HG03039 (cell line): ENCODE measurements around the gene SUGCT.
"Not testable (repeated sequence)": the region's sequence is repeated elsewhere in the genome, so short reads cannot be mapped to it uniquely, and the experiment has no call there.

Experiments used
- ATAC-seq: cut with Tn5 transposase; IDR thresholded peaks from one replicate; pipeline ENCODE4 v1.9.1; 2021; ENCODE audit warnings: mild to moderate bottlenecking, moderate library complexity; ENCODE audit not compliant: unreplicated experiment

SUGCT gene

GRCh38 chr7:40393660-40394059 lies 258.9 kb downstream of the SUGCT start:
- no peak for ATAC-seq

GRCh38 chr7:40394400-40394799 lies 259.6 kb downstream of the SUGCT start:
- ATAC-seq = no peak

GRCh38 chr7:40400525-40400924 lies 265.7 kb downstream of the SUGCT start:
- ATAC-seq = no peak

GRCh38 chr7:40401406-40401805 lies 266.6 kb downstream of the SUGCT start:
- no peak for ATAC-seq

GRCh38 chr7:40402661-40403060 lies 267.9 kb downstream of the SUGCT start:
- ATAC-seq = no peak

- no peak for ATAC-seq
These were observed 269.1 kb downstream of the SUGCT start for GRCh38 chr7:40403703-40404476.

GRCh38 chr7:40405991-40406390 lies 271.2 kb downstream of the SUGCT start:
- no peak for ATAC-seq

- ATAC-seq = no peak
These were observed 277.5 kb downstream of the SUGCT start for GRCh38 chr7:40412323-40412722.

GRCh38 chr7:40414704-40415103 lies 279.9 kb downstream of the SUGCT start:
- not testable (repeated sequence) for ATAC-seq

- ATAC-seq = no peak
These were observed 283.6 kb downstream of the SUGCT start for GRCh38 chr7:40418448-40418847.

GRCh38 chr7:40418983-40419382 lies 284.2 kb downstream of the SUGCT start:
- ATAC-seq = no peak

GRCh38 chr7:40419806-40420205 lies 285.0 kb downstream of the SUGCT start:
- ATAC-seq = no peak

- no peak for ATAC-seq
These were observed 286.6 kb downstream of the SUGCT start for GRCh38 chr7:40421433-40421832.

- no peak for ATAC-seq
These were observed 290.9 kb downstream of the SUGCT start for GRCh38 chr7:40425696-40426095.

GRCh38 chr7:40428421-40428820 lies 293.6 kb downstream of the SUGCT start:
- ATAC-seq = no peak

GRCh38 chr7:40429826-40430225 lies 295.0 kb downstream of the SUGCT start:
- no peak for ATAC-seq

- ATAC-seq = no peak
These were observed 297.2 kb downstream of the SUGCT start for GRCh38 chr7:40432046-40432445.

GRCh38 chr7:40436710-40437109 lies 301.9 kb downstream of the SUGCT start:
- no peak for ATAC-seq

- no peak for ATAC-seq
These were observed 302.7 kb downstream of the SUGCT start for GRCh38 chr7:40437498-40437897.

GRCh38 chr7:40437936-40438634 lies 303.3 kb downstream of the SUGCT start:
- ATAC-seq = no peak

- no peak for ATAC-seq
These were observed 304.9 kb downstream of the SUGCT start for GRCh38 chr7:40439686-40440085.

GRCh38 chr7:40447345-40447744 lies 312.5 kb downstream of the SUGCT start:
- no peak for ATAC-seq
